Measurements from ENCODE around the gene ELP5. TPM values are rescaled to one million over a fixed set of nuclear protein-coding genes. Genes with fewer than 3 reads are reported as not detected.

ELP5 gene
- total RNA-seq, 1 donor from 2014 or later, result 106 TPM

DNA sequence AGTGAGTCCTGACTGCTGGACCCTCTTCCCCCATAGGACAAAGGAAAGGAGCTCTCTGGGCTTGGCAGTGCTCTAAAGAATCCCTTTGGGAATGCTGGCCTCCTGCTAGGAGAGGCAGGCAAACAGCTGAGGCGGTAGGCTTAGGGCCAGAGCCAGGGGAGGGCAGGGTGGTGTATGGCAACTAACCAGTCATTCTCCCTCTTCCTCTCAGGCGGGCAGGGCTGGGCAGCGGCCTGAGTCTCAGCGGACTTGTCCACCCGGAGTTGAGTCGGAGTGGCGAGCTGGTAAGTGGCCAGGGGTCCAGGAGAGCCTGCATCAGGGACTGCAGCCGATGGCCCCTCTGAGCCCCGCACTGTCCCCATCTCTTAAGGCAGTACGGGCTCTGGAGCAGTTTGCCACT, 27.9 kb upstream of the ELP5 start:
- H3K27ac ChIP-seq, result no peak overlapping the region
- H3K4me3 ChIP-seq, result no peak overlapping the region
- no peaks in the 10 kb centered on the region for H3K9me3 ChIP-seq
- intact Hi-C loops (cut with DNase I), result no loop called here
- no peaks in the 10 kb centered on the region for H3K27me3 ChIP-seq
- peaks cover 2 to 16% of the 10 kb centered on the region in 2 donors for H3K4me1 ChIP-seq
- DNase-seq (ENCODE audit: low spot score in 2 of 2), result no peak
- TF ChIP-seq, protein P1, sequence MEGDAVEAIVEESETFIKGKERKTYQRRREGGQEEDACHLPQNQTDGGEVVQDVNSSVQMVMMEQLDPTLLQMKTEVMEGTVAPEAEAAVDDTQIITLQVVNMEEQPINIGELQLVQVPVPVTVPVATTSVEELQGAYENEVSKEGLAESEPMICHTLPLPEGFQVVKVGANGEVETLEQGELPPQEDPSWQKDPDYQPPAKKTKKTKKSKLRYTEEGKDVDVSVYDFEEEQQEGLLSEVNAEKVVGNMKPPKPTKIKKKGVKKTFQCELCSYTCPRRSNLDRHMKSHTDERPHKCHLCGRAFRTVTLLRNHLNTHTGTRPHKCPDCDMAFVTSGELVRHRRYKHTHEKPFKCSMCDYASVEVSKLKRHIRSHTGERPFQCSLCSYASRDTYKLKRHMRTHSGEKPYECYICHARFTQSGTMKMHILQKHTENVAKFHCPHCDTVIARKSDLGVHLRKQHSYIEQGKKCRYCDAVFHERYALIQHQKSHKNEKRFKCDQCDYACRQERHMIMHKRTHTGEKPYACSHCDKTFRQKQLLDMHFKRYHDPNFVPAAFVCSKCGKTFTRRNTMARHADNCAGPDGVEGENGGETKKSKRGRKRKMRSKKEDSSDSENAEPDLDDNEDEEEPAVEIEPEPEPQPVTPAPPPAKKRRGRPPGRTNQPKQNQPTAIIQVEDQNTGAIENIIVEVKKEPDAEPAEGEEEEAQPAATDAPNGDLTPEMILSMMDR (IDR thresholded peaks at IDR 0.05), result no peak
- H3K36me3 ChIP-seq, result peaks cover 70 to 71% of the 10 kb centered on the region in 2 donors

DNA sequence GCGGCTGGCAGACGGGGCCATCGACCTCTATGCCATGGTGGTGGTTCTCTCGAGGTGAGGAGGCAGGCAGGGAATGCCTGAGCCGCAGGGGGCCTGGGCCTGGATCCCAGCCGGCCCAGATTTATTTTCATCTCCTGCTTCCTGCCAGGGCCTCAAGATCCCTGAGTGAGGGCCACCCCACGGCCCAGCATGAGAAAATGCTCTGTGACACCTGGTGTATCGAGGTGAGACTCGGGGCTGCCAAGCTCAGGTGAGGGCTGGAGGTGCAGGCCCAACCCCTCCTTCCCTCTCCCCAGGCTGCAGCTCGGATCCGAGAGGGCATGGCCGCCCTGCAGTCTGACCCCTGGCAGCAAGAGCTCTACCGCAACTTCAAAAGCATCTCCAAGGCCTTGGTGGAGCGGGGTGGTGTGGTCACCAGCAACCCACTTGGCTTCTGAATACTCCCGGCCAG, 27.3 kb upstream of the ELP5 start:
- intact Hi-C loops (cut with DNase I), result no loop called here
- Histone ChIP-seq H3K4me1 (peaks cover 2 to 13% of the 10 kb centered on the region in 2 donors), H3K9me3 (no peaks in the 10 kb centered on the region), H3K27me3 (no peaks in the 10 kb centered on the region), H3K4me3 (no peak overlapping the region), H3K36me3 (peaks cover 76 to 77% of the 10 kb centered on the region in 2 donors), H3K27ac (no peak overlapping the region)
- TF ChIP-seq, protein P1 (IDR thresholded peaks at IDR 0.05), result no peak
- no peak for DNase-seq (ENCODE audit: low spot score in 2 of 2)

DNA sequence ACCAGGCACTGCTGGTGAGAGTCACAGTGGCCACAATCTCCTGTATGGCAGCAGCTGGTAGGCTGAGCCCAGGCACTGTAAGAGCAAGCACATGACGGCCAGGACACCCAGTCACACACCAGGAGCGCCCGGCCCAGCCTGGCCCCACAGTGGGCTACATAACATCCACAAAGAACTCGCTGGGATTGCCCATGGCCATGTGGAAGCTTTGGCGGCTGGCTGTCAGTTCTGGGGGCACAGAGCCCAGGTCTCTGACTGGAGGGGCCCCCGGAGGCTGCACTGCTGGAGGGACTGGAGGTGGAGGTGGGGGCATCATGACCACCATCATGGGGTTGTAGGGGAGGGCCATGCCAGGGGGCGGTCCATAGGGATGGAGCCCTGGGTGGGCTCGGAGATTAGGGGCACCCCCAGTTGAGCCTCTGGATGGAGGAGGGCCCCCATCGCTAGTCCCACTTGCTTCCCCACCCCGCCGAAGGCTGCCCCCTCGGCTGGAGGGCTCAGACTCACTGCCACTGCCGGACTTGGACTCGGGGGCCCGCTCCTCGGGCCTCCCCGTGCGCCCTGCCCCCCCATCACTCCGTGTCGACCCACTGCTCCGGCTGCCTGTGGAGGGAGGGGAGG, 26.2 kb upstream of the ELP5 start:
- Histone ChIP-seq H3K36me3 (peaks cover 85 to 86% of the 10 kb centered on the region in 2 donors), H3K4me3 (no peak overlapping the region), H3K27ac (no peak overlapping the region), H3K4me1 (peaks cover 2 to 10% of the 10 kb centered on the region in 2 donors), H3K9me3 (no peaks in the 10 kb centered on the region), H3K27me3 (no peaks in the 10 kb centered on the region)
- DNase-seq (ENCODE audit: low spot score in 2 of 2), result no peak
- TF ChIP-seq, protein P1 (IDR thresholded peaks at IDR 0.05), result no peak
- intact Hi-C loops (cut with DNase I), result no loop called here

GRCh38 chr17:7226721-7227710, 25.0 kb upstream of the ELP5 start:
- intact Hi-C loops (cut with DNase I), result no loop called here
- H3K27ac ChIP-seq, result no peak overlapping the region
- no peak overlapping the region for H3K4me3 ChIP-seq

DNA sequence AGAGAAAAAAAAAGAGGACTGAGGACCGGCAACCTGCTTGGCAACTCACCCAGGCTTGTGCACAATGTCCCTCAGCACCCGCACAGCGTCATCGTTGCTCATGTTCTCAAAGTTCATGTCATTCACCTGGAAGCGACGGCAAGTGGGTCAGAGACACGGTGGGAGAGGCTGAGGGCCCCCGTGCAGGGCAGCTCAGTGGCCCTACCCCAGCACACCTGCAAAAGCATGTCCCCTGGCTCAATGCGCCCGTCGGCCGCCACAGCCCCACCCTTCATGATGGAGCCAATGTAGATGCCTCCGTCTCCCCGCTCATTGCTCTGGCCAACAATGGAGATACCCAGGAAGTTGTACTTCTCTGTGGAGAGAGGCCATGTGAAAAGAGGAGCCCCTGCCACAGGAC, 23.1 kb upstream of the ELP5 start:
- Histone ChIP-seq H3K36me3 (peaks cover 65% of the 10 kb centered on the region in 2 donors), H3K9me3 (no peaks in the 10 kb centered on the region), H3K27me3 (no peaks in the 10 kb centered on the region), H3K27ac (no peak overlapping the region), H3K4me3 (no peak overlapping the region), H3K4me1 (peaks cover 4 to 12% of the 10 kb centered on the region in 2 donors)
- TF ChIP-seq, protein P1 (IDR thresholded peaks at IDR 0.05), result no peak
- intact Hi-C loops (cut with DNase I), result no loop called here
- DNase-seq (ENCODE audit: low spot score in 2 of 2), result no peak

More at GRCh38 chr17:7226721-7227710, 25.0 kb upstream of the ELP5 start:
- Histone ChIP-seq H3K4me1 (no peaks in the 10 kb centered on the region), H3K27me3 (no peaks in the 10 kb centered on the region), H3K9me3 (no peaks in the 10 kb centered on the region), H3K36me3 (peaks cover 84% of the 10 kb centered on the region in 2 donors)
- no peak for DNase-seq (ENCODE audit: low spot score in 2 of 2)
- TF ChIP-seq, protein P1 (IDR thresholded peaks at IDR 0.05), result no peak

Measured in ascending aorta (tissue), 2 donors.